Left ventricle myocardium inferior (tissue), 1 donor: Measurements from ENCODE around the gene TEAD1. TPM values are rescaled to one million over a fixed set of nuclear protein-coding genes. Genes with fewer than 3 reads are reported as not detected.

Experiments used
- DNase-seq: peaks from one replicate; pipeline ENCODE4 v3.0.0-alpha.2; 2020
- H3K27ac ChIP-seq: fragments of 200-600 bp; replicated peaks from 2 replicates; pipeline ENCODE4 v1.8.0; 2021
- H3K27me3 ChIP-seq: fragments of 200-600 bp; 2 replicates; pipeline ENCODE4 v1.8.0; 2021; ENCODE audit warnings: low read depth
- H3K36me3 ChIP-seq: fragments of 200-600 bp; 2 replicates; pipeline ENCODE4 v1.8.0; 2021
- H3K4me1 ChIP-seq: fragments of 200-600 bp; 2 replicates; pipeline ENCODE4 v1.8.0; 2021
- H3K4me3 ChIP-seq: fragments of 200-600 bp; 2 replicates; pipeline ENCODE4 v1.8.0; 2021; ENCODE audit warnings: mild to moderate bottlenecking, moderate library complexity
- H3K9me3 ChIP-seq: fragments of 200-600 bp; replicated peaks from 2 replicates; pipeline ENCODE4 v1.8.0; 2021
- CTCF ChIP-seq: fragments of 200-600 bp; IDR thresholded peaks from 2 replicates; pipeline ENCODE4 v1.8.0; 2021; ENCODE audit warnings: antibody characterized with exemption, mild to moderate bottlenecking, borderline replicate concordance
- intact Hi-C: fragments of 100-400 bp; cut with micrococcal nuclease; formaldehyde crosslinking; loops from one replicate; pipeline ENCODE4 v1.11.0; 2022
- total RNA-seq: library from RNA; stranded (reverse); fragmentation: NEBNext Ultra II Directional; extraction: Animal tissue kit (Norgen Biotek cat#: 25700); gene quantifications from one replicate; pipeline ENCODE4 v1.2.1, GENCODE V29; 2021
- donor health status: DM: no; HTN: yes; CAD: no; lungs with severe emphysema.

TEAD1 gene
- total RNA-seq, 1 donor from 2014 or later: 121 TPM

DNA sequence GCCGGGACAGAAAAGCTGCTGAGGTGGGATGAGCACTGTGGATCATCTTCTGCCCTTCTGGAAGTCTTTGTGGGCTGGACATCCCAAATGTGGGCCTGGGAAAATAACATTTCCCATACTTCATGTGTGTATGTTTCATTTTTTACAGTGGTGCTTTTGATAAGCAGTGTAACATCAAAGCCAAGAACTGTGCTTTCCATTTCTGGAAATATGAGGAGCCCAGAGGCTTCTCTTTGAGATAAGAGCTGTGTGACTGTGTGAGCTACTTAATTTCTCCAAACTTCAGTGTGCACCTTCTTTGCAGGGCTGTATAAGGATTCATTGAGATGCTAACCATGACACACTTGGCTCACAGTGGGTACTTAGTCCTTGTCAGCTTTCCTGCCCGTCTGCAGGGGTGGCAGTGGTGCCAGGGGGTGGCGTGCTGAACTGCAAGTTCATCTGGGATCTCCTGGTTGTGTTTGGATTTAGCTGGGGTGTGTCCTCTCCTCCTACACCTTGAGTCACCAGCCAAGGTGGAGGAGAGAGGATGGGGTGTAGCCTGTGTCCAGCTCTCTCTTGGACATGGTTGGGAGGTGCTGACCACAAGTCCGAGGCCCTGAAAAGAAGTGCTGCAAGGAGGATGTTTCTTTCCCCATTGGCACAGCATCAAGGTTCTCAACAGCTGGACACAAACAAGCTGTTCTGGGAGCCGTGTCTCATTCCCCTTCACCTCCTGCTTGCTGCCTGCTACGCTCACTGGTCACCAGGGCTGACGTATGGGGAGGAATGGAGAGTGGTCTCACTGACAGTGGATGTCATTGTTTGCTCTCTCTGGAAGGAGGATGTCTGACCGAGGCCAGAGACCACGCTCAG lies 139.4 kb downstream of the TEAD1 start:
- H3K4me3 ChIP-seq: no peak overlapping the region
- H3K9me3 ChIP-seq: no peaks in the 10 kb centered on the region
- H3K36me3 ChIP-seq: no peaks in the 10 kb centered on the region
- H3K4me1 ChIP-seq: peaks cover 76% of the 10 kb centered on the region
- H3K27ac ChIP-seq: peak overlapping the region; percentile 53
- DNase-seq: no peak
- no peak for TF ChIP-seq CTCF
- no peaks in the 10 kb centered on the region for H3K27me3 ChIP-seq
- intact Hi-C loops: no loop called here

DNA sequence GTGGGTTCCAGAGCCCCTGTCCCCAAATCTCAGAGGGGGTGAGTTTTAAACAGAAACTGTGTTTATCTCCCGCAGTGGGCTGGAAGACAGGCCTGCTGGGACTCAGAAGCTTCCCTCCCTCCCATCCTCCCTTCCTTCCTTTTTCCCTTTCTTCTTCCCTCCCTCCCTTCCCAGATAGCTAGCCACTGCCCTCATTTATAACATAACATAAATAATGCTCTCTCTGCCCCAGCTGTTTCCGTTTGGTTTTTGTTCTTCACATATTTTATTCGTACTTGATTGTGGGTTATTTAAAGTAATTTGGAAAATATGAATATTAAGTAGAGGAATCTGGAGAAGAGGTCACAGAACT lies 140.9 kb downstream of the TEAD1 start:
- Histone ChIP-seq H3K27me3 (no peaks in the 10 kb centered on the region), H3K4me1 (peaks cover 74% of the 10 kb centered on the region), H3K4me3 (peak overlapping the region; percentile 33), H3K27ac (peak overlapping the region; percentile 55), H3K36me3 (no peaks in the 10 kb centered on the region), H3K9me3 (no peaks in the 10 kb centered on the region)
- no peak for TF ChIP-seq CTCF
- intact Hi-C loops: no loop called here
- DNase-seq: no peak

GRCh38 chr11:12815931-12816494 lies 141.8 kb downstream of the TEAD1 start:
- no peaks in the 10 kb centered on the region for H3K9me3 ChIP-seq
- no peaks in the 10 kb centered on the region for H3K36me3 ChIP-seq
- H3K4me3 ChIP-seq: no peak overlapping the region
- intact Hi-C loops: no loop called here
- peak; percentile 26 for DNase-seq
- no peaks in the 10 kb centered on the region for H3K27me3 ChIP-seq
- peaks cover 65% of the 10 kb centered on the region for H3K4me1 ChIP-seq
- peak overlapping the region; percentile 55 for H3K27ac ChIP-seq
- no peak for TF ChIP-seq CTCF

GRCh38 chr11:12817681-12818332 lies 143.6 kb downstream of the TEAD1 start:
- Histone ChIP-seq H3K9me3 (no peaks in the 10 kb centered on the region), H3K4me1 (peaks cover 65% of the 10 kb centered on the region), H3K27ac (no peak overlapping the region), H3K4me3 (no peak overlapping the region), H3K27me3 (no peaks in the 10 kb centered on the region), H3K36me3 (no peaks in the 10 kb centered on the region)
- TF ChIP-seq CTCF: no peak
- intact Hi-C loops: no loop called here
- DNase-seq: no peak

DNA sequence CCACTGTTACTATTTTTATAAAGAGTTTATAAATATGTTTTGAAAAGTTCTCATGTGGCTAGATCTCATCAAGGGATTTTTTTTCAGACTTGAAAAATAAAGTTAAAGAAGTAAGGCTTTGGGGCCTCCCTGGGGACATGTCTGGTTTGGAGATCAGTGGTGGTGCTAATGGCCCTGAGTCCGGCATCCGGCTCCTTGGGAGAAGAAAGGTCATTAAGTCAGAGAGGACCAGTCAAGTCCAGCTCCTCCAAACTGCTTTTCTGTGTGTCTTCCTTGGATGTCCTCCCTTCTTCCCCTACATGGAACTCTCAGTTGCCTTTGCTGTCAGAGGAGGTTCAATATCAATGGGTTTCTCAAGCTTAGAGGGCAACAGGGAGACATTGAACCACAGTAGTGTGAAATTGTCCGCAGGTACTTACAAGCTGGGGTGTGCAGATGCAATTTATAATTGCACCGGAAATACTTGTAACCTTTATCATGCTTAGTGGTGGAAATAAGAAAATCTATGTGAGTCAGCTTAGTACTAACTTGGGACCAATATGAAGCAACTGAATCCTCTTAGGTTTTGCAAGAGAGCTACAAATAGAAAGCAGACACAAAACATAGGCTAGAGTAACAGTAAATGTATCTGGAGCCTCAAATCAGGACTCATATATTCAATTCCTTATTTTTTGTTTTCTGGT lies 144.3 kb downstream of the TEAD1 start:
- Histone ChIP-seq H3K27me3 (no peaks in the 10 kb centered on the region), H3K9me3 (no peaks in the 10 kb centered on the region), H3K4me1 (peaks cover 65% of the 10 kb centered on the region), H3K27ac (peak overlapping the region; percentile 60), H3K4me3 (no peak overlapping the region), H3K36me3 (no peaks in the 10 kb centered on the region)
- DNase-seq: peak; percentile 42
- intact Hi-C loops: no loop called here
- no peak for TF ChIP-seq CTCF
